IMR-90 (cell line): ENCODE measurements around the gene LRRTM4.

Experiments used
- CTCF ChIP-seq: conservative IDR thresholded peaks from 2 replicates; pipeline ENCODE4 v1.5.1; 2012; ENCODE audit warnings: mild to moderate bottlenecking, low read depth, low read length, improper control_type of control experiment
- POLR2A ChIP-seq: IDR thresholded peaks from 2 replicates; pipeline ENCODE4 v1.6.1; 2012; ENCODE audit warnings: mild to moderate bottlenecking, low read depth, low read length
- SMC3 ChIP-seq: fragments of 150-350 bp; IDR thresholded peaks from 2 replicates; pipeline ENCODE4 v1.6.1; 2016; ENCODE audit warnings: low read depth, mild to moderate bottlenecking, antibody characterized with exemption, low read length, moderate library complexity

- TF ChIP-seq SMC3 (no peak), CTCF (no peak), POLR2A (no peak)
These were observed 212.5 kb downstream of the LRRTM4 start for GRCh38 chr2:77309725-77310124.
